CD4-positive, alpha-beta T cell treated with Interleukin-2 at 100 ng/mL for 4 hours (primary cell): ENCODE measurements around the gene MYO1F.
"Not testable (repeated sequence)": the region's sequence is repeated elsewhere in the genome, so short reads cannot be mapped to it uniquely, and the experiment has no call there.

Source experiments
- DNase-seq: peaks from one replicate; pipeline ENCODE4 v3.0.0-alpha.2; 2020; ENCODE audit warnings: low spot score

Gene MYO1F

DNA sequence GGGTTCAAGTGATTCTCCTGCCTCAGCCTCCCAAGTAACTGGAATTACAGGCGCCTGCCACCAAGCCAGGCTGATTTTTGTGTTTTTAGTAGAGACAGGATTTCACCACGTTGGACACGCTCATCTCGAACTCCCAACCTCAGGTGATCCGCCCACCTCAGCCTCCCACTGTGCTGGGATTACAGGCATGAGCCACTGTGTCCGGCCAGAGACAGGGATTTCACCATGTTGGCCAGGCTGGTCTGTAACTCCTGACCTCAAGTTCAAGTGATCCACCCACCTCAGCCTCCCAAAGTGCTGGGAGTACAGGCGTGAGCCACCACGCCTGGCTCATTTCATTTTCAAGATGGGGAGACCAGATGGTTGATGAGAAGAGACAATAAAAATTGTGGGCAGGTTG is 12.4 kb downstream of the MYO1F start:
- not testable (repeated sequence) for DNase-seq

DNA sequence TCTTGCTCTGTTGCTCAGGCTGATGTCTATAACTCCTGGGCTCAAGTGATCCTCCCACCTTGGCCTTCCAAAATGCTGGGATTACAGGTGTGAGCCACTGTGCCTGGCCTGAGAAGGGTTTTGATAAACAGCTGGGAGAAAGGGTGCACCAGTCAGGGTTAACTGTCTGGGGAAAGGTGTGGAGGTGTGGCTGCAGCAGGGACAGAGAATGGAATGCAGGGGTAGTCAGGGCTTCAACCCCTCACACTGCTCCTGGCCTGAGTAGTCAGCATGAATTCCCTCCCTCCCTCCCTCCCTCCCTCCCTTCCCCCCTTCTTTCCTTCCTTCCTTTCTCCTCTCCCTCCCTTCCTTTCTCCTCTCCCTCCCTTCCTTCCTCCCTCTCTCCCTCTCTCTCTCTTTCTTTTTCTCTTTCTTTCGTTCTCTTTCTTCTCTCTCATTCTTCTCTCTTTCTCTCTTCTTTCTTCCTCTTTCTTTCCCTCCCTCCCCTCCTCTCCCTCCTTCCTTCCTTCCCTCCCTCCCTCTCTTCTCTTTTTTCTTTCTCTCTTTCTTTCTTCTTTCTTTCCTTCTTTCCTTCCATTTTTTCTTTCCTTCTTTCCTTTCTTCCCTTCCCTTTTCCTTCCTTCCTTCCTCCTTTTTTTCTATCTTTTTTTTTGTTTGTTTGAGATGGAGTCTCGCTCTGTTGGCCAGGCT is 16.0 kb downstream of the MYO1F start:
- DNase-seq, result no peak

DNA sequence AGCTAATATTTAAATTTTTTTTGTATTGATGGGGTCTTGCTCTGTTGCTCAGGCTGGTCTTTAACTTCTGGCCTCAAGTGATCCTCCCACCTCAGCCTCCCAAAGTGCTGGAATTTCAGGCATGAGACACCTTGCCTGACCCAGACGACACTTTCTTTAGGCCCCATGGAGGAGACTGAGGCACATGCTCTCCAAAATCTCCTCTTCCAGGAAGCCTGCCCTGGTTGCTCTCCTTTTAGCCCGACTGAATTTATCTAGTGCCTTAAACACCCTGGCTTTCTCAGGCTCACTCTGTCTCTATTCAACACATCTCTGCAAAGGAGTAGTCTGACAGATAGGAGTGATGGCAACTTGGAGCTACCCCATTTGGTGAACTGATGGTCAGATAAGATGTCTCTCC is 18.9 kb downstream of the MYO1F start:
- no peak for DNase-seq

GRCh38 chr19:8557642-8558238 is 19.5 kb downstream of the MYO1F start:
- DNase-seq, result no peak

DNA sequence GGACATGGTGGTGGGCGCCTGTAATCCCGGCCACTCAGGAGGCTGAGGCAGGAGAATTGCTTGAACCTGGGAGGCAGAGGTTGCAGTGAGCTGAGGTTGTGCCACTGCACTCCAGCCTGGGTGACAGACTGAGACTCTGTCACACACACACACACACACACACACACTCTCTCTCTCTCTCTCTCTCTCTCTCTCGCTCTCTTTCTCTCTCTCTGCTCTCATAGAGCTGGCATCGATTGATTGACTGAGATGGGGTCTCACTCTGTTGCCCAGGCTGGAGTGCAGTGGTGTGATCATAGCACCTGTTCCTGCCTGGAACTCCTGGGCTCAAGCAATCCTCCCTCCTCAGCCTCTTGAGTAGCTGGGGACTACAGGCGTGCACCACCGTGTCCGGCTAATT is 23.5 kb downstream of the MYO1F start:
- DNase-seq, result not testable (repeated sequence)

GRCh38 chr19:8552810-8553209 is 24.4 kb downstream of the MYO1F start:
- DNase-seq, result no peak

GRCh38 chr19:8550070-8550469 is 27.2 kb downstream of the MYO1F start:
- DNase-seq, result no peak

DNA sequence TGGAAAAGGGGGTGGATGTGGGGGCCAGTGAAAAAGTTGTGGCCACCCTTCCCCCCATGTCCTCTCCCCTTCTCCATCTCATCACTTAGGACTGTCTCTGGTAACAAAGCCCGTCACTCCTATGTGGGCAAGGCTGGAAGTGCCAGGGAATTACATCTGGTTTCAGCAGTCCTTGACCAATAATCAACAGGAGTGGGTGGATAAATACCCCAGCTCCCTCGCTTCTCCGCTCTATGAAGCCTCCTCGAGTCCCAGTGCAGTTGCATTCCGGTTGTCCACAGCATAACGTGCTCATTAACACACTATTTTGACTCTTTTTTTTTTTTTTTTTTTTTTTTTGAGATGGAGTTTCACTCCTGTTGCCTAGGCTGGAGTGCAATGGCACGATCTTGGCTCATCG is 31.5 kb downstream of the MYO1F start:
- DNase-seq, result no peak

DNA sequence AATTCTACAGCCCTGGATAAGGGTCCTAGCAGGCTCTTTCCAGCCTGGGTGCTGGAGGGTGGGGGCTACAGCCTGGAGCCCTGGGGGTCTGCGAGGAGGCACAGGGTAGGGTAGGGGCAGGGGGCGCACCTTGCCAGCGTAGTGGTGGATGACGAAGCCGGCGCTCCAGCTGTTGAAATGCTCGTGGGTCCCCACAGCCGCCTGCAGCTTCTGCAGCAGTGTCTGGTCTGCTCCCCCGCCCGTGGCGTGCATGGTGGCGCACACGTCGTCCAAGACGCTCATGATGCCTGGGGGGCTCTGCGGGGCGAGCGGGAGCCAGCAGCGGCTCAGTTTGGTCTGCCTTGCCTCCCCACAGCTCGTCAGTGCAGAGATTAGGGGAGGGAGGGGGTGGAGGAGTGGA is 33.1 kb downstream of the MYO1F start:
- DNase-seq, result no peak

- no peak for DNase-seq
Observed at GRCh38 chr19:8539621-8540149, 37.6 kb downstream of the MYO1F start.

- DNase-seq, result no peak
Observed at GRCh38 chr19:8537099-8537498, 40.1 kb downstream of the MYO1F start.

- no peak for DNase-seq
Observed at GRCh38 chr19:8536282-8536681, 41.0 kb downstream of the MYO1F start.

DNA sequence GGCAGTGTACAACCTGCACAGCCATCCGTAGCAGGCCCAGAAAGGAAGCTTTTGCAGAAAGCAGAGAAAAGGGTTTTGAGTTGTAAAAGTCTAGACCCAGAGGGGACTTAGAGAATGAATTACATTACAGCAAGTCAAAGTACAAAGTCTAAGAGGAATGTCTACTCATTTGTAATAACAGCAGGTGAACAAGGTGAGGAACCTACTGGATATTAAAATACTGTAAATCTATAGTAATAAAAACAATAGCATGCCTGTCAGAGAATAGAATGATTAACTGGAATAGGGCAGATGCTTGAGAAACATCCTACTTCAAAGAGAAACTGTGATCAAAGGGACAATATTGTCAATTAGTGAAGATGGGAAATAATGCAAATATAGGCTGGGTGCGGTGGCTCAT is 45.0 kb downstream of the MYO1F start:
- no peak for DNase-seq

DNA sequence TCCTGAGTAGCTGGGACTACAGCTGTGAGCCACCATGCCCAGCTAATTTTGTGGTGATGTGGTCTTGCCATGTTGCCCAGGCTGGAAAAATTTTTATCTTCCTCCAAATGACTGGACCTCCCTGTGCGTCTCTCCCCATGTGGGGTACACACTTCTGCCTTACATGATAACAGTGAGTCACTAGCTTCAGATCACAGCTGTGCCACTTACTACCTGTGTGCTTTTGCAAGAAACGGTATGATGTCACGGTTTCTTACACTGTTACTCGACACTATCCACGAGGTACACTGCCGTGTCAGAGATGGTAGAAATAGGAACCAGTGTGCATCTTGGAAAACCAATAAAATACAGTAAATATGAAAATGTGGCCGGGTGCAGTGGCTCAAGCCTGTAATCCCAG is 45.8 kb downstream of the MYO1F start:
- no peak for DNase-seq

DNA sequence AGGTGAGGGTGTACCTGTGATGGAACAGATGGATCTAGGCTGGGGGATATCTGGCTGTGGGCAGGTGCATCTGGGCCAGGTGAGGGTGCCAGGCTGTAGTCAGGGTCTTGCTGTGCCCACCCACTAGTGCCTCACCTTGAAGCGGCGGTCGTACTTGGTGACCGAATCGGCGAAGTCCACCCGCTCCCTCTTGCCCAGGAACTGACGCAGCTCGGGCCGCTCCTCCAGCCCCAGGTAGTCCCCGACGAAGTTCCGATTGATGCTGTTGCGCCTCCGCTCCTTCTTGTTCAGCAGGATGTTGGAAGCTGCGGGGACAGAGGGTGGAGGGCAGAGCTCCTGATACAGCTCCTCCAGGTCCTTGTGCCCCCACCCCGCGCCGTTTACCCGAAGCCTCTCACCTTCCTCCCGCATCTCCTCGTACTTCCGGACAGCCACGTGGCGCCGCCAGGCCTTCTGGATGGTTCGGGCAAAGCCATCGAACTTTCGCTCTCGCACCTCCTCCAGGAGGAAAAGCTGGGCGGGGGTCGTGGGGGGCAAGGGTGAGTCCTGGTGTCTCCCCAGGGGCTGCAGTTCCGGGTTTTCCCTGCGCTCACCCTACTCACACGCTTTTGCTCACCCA is 47.1 kb downstream of the MYO1F start:
- DNase-seq, result no peak

DNA sequence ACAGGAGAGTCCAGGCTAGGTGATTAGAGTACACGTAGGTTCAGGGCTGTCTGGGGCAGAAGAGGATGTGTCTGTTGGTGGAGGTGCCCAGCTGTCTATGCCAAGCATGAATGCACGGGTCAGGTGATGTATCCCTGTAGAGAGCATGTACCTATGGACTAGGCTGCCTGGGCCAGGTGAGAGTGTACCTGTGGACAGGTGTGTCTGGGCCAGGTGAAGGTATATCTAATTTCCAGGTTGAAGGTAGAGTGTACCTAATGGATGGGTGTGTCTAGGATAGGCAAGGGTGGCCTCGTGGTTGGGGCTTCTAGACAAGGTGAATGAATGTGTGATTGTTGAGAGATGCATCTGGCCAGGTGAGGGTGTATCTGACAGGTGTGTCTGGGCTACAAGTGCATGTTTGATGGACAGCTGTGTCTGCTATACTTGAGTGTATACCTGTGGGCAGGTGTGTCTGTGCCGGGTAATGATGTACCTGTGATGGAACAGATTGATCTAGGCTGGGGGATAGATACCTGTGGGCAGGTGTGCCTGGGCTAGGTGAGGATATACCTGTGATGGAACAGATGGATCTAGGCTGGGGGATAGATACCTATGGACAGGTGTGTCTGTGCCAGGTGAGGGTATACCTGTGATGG is 47.8 kb downstream of the MYO1F start:
- no peak for DNase-seq

DNA sequence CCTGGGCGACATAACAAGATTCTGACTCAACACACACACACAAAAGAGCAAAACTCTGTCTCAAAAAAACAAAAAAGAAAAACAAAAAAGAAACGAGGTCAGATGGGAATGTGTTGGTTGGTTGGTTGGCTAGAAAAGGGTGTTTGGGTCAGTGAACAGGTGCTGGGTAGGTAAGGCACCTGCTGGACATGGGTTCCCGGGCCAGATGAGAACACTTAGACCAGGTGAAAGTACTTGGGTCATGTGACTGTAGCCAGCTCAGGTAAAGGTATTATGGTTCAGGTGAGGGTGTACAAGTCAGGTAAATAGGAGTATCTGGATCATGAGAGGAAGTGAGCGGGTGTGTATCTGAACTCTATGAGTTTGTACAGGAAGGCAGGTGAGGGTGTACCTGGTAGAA is 48.7 kb downstream of the MYO1F start:
- DNase-seq, result no peak

GRCh38 chr19:8526345-8527091 is 50.7 kb downstream of the MYO1F start:
- DNase-seq, result no peak

DNA sequence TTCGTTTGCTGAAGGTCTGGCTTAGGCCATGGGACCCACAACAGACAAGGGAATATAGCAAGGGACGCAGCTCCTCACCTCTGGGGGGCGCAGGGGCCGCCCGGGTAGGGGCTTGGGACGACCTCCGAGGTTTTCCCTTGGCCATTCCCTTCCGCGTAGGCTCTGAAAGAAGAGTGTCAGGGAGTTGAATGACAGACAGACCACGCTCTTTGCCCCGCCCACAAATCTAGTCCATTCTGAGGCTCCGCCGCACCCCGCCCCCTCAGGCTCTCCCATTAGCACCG is 51.9 kb downstream of the MYO1F start:
- DNase-seq, result no peak

- no peak for DNase-seq
Observed at GRCh38 chr19:8519388-8519787, 57.9 kb downstream of the MYO1F start.

GRCh38 chr19:8518536-8518935 is 58.7 kb downstream of the MYO1F start:
- no peak for DNase-seq
